HepG2 (cell line): ENCODE results near the gene TOP1. TPM values are rescaled to one million over a fixed set of nuclear protein-coding genes. Genes with fewer than 3 reads are reported as not detected.

Experiments
- CENPT ChIP-seq: sonication (generic); formaldehyde crosslinking; IDR thresholded peaks from 2 replicates; pipeline ENCODE4 v1.8.0; 2022; ENCODE audit warnings: low read depth, mild to moderate bottlenecking, moderate library complexity, missing genetic modification reagents
- FOSL1 ChIP-seq: sonication (generic); formaldehyde crosslinking; IDR thresholded peaks from 2 replicates; pipeline ENCODE4 v1.9.0; 2021; ENCODE audit warnings: missing genetic modification reagents, borderline replicate concordance
- GLMP ChIP-seq: sonication (generic); formaldehyde crosslinking; IDR thresholded peaks from 2 replicates; pipeline ENCODE4 v1.9.0; 2021; ENCODE audit warnings: missing genetic modification reagents, mild to moderate bottlenecking, borderline replicate concordance
- IRF2 ChIP-seq: IDR thresholded peaks from 2 replicates; pipeline ENCODE4 v1.6.1; 2018; ENCODE audit warnings: missing genetic modification reagents, missing compliant biosample characterization
- ISL2 ChIP-seq: sonication (generic); formaldehyde crosslinking; IDR thresholded peaks from 2 replicates; pipeline ENCODE4 v1.5.0; 2020; ENCODE audit warnings: missing genetic modification reagents
- RAD51 ChIP-seq: fragments of 450-650 bp; IDR thresholded peaks from 2 replicates; pipeline ENCODE4 v1.6.1; 2016; ENCODE audit warnings: borderline replicate concordance
- RBM39 ChIP-seq: fragments of 200-400 bp; formaldehyde crosslinking; IDR thresholded peaks from one replicate; pipeline ENCODE4 v1.6.1; 2018; ENCODE audit warnings: antibody characterized with exemption, mild to moderate bottlenecking, low read depth, low read length; ENCODE audit not compliant: poor library complexity, severe bottlenecking
- SAFB2 ChIP-seq: sonication (generic); formaldehyde crosslinking; IDR thresholded peaks from 2 replicates; pipeline ENCODE4 v1.5.1; 2020; ENCODE audit warnings: missing genetic modification reagents, low read depth, mild to moderate bottlenecking, borderline replicate concordance
- SCMH1 ChIP-seq: sonication (generic); formaldehyde crosslinking; IDR thresholded peaks from 2 replicates; pipeline ENCODE4 v1.9.0; 2021; ENCODE audit warnings: missing genetic modification reagents, mild to moderate bottlenecking, borderline replicate concordance
- SRF ChIP-seq: IDR thresholded peaks from 2 replicates; pipeline ENCODE4 v1.6.1; 2011; ENCODE audit warnings: mild to moderate bottlenecking, low read depth, low read length, moderate library complexity
- TGIF2 ChIP-seq: IDR thresholded peaks from 2 replicates; pipeline ENCODE4 v1.6.1; 2016; ENCODE audit warnings: control low read depth, missing compliant biosample characterization
- ZBTB4 ChIP-seq: sonication (generic); formaldehyde crosslinking; IDR thresholded peaks from 2 replicates; pipeline ENCODE4 v1.4.0; 2020; ENCODE audit warnings: missing genetic modification reagents, mild to moderate bottlenecking, borderline replicate concordance
- ZFY ChIP-seq: sonication (generic); formaldehyde crosslinking; IDR thresholded peaks from 2 replicates; pipeline ENCODE4 v1.4.0; 2020; ENCODE audit warnings: missing genetic modification reagents
- ZKSCAN8 ChIP-seq: IDR thresholded peaks from 2 replicates; pipeline ENCODE4 v1.6.1; 2016; ENCODE audit warnings: borderline replicate concordance, missing genetic modification reagents, missing compliant biosample characterization
- ZMYM2 ChIP-seq: sonication (generic); formaldehyde crosslinking; IDR thresholded peaks from 2 replicates; pipeline ENCODE4 v1.8.0; 2022; ENCODE audit warnings: mild to moderate bottlenecking, missing genetic modification reagents
- ZNF121 ChIP-seq: sonication (generic); formaldehyde crosslinking; IDR thresholded peaks from 2 replicates; pipeline ENCODE4 v1.5.0; 2020; ENCODE audit warnings: mild to moderate bottlenecking, missing genetic modification reagents
- ZNF20 ChIP-seq: sonication (generic); formaldehyde crosslinking; IDR thresholded peaks from 2 replicates; pipeline ENCODE4 v1.4.0; 2020; ENCODE audit warnings: mild to moderate bottlenecking, moderate library complexity, missing genetic modification reagents
- ZNF333 ChIP-seq: sonication (generic); formaldehyde crosslinking; IDR thresholded peaks from 2 replicates; pipeline ENCODE4 v1.4.0; 2020; ENCODE audit warnings: mild to moderate bottlenecking, missing genetic modification reagents, borderline replicate concordance
- polyA plus RNA-seq, 8 experiments: library from polyadenylated mRNA; depleted of rRNA in 3 of 8; stranded (reverse) in 7 of 8; unstranded in 1 of 8; fragments of >200 nt; fragmentation: Illumina TruSeq in 4 of 8; extraction: Trizol in 4 of 8; gene quantifications; 2 replicates each; pipeline versions ENCODE4 v1.2.1 to v1.2.3, GENCODE V29; 2011 to 2016; ENCODE audit warnings: low read depth in 4 of 8, missing spikeins in 1 of 8, mixed read lengths in 1 of 8; ENCODE audit not compliant: insufficient read depth in 1 of 8
- total RNA-seq, 5 experiments: library from RNA; depleted of rRNA; stranded (reverse); fragments of >200 nt; fragmentation: Illumina TruSeq; extraction: Trizol; gene quantifications; 2 replicates each; pipeline ENCODE4 v1.2.3, GENCODE V29; 2016; ENCODE audit warnings: low read depth in 1 of 5
- TF ChIP-seq, protein P1 (sequence below): sonication (generic); formaldehyde crosslinking; IDR thresholded peaks from 2 replicates; pipeline ENCODE4 v1.4.0; 2020; ENCODE audit warnings: mild to moderate bottlenecking, missing genetic modification reagents
- TF ChIP-seq, protein P2 (sequence below): sonication (generic); formaldehyde crosslinking; IDR thresholded peaks from 2 replicates; pipeline ENCODE4 v1.4.0; 2020; ENCODE audit warnings: missing genetic modification reagents
- TF ChIP-seq, protein P3 (sequence below): sonication (generic); formaldehyde crosslinking; IDR thresholded peaks from 2 replicates; pipeline ENCODE4 v1.4.0; 2020; ENCODE audit warnings: missing genetic modification reagents

The TOP1 gene
- total and polyA plus RNA-seq, 2 of the 13 experiments (the other 11 are each of a cell fraction or from before 2014, with no cell fraction given) = 10.2 to 19.4 TPM

DNA sequence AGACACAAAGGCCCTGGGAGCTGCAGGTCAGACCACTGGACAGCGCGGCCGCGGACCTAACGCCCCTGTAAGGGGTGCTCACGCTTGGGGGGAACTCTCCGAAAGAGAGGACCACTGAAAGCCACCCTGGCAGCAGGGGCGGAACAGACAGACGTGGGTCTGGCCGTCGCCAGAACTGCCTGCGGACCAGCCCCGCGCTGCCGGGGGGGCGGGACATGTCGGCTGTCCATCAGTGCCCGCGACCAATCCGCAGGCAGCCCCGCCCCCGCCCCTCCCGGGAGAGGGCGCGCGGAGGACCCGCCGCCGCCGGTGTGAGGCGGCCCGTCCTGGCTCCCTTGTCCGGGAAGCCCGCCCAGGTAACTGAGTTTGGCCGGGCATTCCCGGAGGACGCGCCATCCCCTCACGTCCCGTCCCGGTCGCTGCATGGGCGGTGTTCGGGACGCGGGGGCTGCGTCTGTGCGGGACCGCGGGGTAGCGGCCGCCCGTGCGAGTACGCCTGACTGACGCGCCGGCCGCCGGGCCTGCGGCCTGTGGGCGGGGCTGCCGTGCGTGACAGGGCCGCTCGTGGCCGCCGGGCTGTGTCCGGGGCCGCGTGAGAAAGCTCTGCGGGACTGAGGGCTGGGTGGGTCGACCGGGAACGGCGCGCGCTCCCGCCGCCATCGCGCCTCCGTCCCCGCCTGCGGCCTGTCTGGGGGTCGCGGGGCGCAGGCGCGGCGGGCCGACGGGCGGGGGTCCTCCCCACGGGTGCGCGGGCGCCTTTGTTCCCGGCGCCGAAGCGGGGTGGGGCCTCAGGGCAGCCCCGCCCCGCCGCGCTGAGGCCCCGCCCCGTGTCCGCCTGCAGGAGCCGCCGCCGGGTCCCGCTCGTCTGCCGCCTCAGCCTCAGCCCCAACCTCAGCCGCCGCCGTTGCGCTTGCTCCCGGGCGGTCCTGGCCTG, 108.3 kb downstream of the TOP1 start, which contains the start of gene PLCG1 (continued):
- no peak for TF ChIP-seq FOSL1 (CRISPR knock-in tag)
- TF ChIP-seq SRF = no peak
- TF ChIP-seq RBM39 = peak; percentile 80
- peak; percentile 70; the same call in 1 of the 2 replicates for TF ChIP-seq ZNF121 (CRISPR knock-in tag)
- TF ChIP-seq ZNF333 (CRISPR knock-in tag) = peak; percentile 94
- TF ChIP-seq, protein P1, sequence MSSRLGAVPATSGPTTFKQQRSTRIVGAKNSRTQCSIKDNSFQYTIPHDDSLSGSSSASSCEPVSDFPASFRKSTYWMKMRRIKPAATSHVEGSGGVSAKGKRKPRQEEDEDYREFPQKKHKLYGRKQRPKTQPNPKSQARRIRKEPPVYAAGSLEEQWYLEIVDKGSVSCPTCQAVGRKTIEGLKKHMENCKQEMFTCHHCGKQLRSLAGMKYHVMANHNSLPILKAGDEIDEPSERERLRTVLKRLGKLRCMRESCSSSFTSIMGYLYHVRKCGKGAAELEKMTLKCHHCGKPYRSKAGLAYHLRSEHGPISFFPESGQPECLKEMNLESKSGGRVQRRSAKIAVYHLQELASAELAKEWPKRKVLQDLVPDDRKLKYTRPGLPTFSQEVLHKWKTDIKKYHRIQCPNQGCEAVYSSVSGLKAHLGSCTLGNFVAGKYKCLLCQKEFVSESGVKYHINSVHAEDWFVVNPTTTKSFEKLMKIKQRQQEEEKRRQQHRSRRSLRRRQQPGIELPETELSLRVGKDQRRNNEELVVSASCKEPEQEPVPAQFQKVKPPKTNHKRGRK (CRISPR knock-in tag) = no peak
- peak; percentile 28; the same call in 1 of the 2 replicates for TF ChIP-seq ZBTB4 (CRISPR knock-in tag)
- no peak for TF ChIP-seq SCMH1 (CRISPR knock-in tag)
- no peak for TF ChIP-seq ZMYM2 (CRISPR knock-in tag)
- TF ChIP-seq ISL2 = peak; percentile 88
- TF ChIP-seq ZFY = peak; percentile 96
- TF ChIP-seq SAFB2 (CRISPR knock-in tag) = no peak; the same call in none of the 2 replicates
- TF ChIP-seq ZKSCAN8 (CRISPR knock-in tag) = peak; percentile 75; the same call in 1 of the 2 replicates
- TF ChIP-seq GLMP (CRISPR knock-in tag) = no peak
- TF ChIP-seq TGIF2 (CRISPR knock-in tag) = peak; percentile 55
- TF ChIP-seq RAD51 = no peak
- no peak for TF ChIP-seq ZNF20
- no peak; the same call in 1 of the 2 replicates for TF ChIP-seq CENPT (CRISPR knock-in tag)
- TF ChIP-seq, protein P2, sequence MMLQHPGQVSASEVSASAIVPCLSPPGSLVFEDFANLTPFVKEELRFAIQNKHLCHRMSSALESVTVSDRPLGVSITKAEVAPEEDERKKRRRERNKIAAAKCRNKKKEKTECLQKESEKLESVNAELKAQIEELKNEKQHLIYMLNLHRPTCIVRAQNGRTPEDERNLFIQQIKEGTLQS = no peak; the same call in 1 of the 2 replicates
- TF ChIP-seq, protein P3, sequence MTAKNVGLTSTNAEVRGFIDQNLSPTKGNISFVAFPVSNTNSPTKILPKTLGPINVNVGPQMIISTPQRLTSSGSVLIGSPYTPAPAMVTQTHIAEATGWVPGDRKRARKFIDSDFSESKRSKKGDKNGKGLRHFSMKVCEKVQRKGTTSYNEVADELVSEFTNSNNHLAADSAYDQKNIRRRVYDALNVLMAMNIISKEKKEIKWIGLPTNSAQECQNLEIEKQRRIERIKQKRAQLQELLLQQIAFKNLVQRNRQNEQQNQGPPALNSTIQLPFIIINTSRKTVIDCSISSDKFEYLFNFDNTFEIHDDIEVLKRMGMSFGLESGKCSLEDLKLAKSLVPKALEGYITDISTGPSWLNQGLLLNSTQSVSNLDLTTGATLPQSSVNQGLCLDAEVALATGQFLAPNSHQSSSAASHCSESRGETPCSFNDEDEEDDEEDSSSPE (CRISPR knock-in tag) = peak; percentile 90
- peak; percentile 63; the same call in 1 of the 2 replicates for TF ChIP-seq IRF2
